HUES48 (cell line): ENCODE results near the gene GPR157.

ENCODE experiments used
- H3K27ac ChIP-seq: one replicate; pipeline ENCODE4 v1.7.0; 2013; ENCODE audit warnings: low read depth, low read length, inconsistent platforms
- H3K27me3 ChIP-seq: 2 replicates; pipeline ENCODE4 v1.6.1; 2013; ENCODE audit warnings: mild to moderate bottlenecking, low read length; ENCODE audit not compliant: control insufficient read depth, insufficient read depth
- H3K36me3 ChIP-seq: 2 replicates; pipeline ENCODE4 v1.6.1; 2013; ENCODE audit warnings: low read length; ENCODE audit not compliant: control insufficient read depth, insufficient read depth
- H3K4me1 ChIP-seq: 2 replicates; pipeline ENCODE4 v1.6.1; 2013; ENCODE audit warnings: mild to moderate bottlenecking, low read length; ENCODE audit not compliant: control insufficient read depth, insufficient read depth
- H3K4me3 ChIP-seq: 2 replicates; pipeline ENCODE4 v1.5.1; 2013; ENCODE audit warnings: mild to moderate bottlenecking, low read depth, low read length
- H3K9ac ChIP-seq: 2 replicates; pipeline ENCODE4 v1.6.1; 2013; ENCODE audit warnings: mild to moderate bottlenecking, low read depth, low read length, moderate library complexity
- H3K9me3 ChIP-seq: 2 replicates; pipeline ENCODE4 v1.6.1; 2013; ENCODE audit warnings: low read length; ENCODE audit not compliant: control insufficient read depth, insufficient read depth

GPR157 gene

GRCh38 chr1:9059891-9060744 is 68.8 kb downstream of the GPR157 start:
- no peak overlapping the region for H3K9ac ChIP-seq
- H3K36me3 ChIP-seq, result no peaks in the 10 kb centered on the region
- H3K9me3 ChIP-seq, result no peaks in the 10 kb centered on the region
- H3K27ac ChIP-seq, result no peak overlapping the region
- H3K4me1 ChIP-seq, result no peaks in the 10 kb centered on the region
- H3K27me3 ChIP-seq, result no peaks in the 10 kb centered on the region
- H3K4me3 ChIP-seq, result no peak overlapping the region

DNA sequence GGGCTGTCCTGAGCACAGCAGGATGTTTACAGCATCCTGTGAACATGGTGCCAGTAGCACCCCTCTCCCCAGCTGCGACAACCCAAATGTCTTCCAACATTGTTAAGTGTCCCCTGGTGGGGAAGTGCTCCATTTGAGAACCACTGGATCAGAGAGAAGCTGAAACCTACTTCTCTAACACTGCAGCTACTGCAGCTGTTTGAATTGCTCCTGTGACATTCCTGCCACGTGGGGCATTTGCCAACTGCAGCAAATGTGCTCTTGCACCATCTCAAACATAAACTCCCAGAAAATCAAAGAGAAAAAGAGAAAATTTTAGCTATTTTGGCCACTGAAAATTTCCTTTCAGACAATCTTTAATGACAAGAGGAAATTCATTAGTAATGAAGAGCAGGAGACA is 70.4 kb downstream of the GPR157 start:
- H3K9ac ChIP-seq, result no peak overlapping the region
- no peaks in the 10 kb centered on the region for H3K27me3 ChIP-seq
- H3K9me3 ChIP-seq, result no peaks in the 10 kb centered on the region
- H3K4me3 ChIP-seq, result no peak overlapping the region
- H3K36me3 ChIP-seq, result no peaks in the 10 kb centered on the region
- H3K4me1 ChIP-seq, result no peaks in the 10 kb centered on the region
- no peak overlapping the region for H3K27ac ChIP-seq

DNA sequence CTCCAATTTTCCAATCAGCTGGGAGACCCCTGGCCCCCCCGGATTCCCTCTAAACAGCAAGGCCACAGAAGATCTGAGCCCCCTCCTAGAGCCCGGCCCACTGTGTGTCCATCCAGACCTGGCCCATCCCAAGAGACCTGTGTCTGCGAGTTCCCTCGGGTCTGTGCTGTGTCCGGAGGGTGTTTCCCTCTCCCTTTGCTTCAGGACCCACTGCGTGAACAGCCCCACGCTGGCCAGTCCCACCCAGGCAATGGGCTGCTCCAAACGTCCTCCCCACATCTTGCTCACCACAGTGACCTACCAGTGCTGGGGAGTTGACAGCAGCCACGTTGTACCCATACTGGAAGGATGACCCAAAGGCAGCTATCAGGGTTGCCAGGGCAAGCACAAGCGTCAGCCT is 71.1 kb downstream of the GPR157 start:
- H3K27me3 ChIP-seq, result no peaks in the 10 kb centered on the region
- no peak overlapping the region for H3K9ac ChIP-seq
- no peaks in the 10 kb centered on the region for H3K36me3 ChIP-seq
- H3K4me1 ChIP-seq, result no peaks in the 10 kb centered on the region
- H3K9me3 ChIP-seq, result no peaks in the 10 kb centered on the region
- no peak overlapping the region for H3K4me3 ChIP-seq
- no peak overlapping the region for H3K27ac ChIP-seq

DNA sequence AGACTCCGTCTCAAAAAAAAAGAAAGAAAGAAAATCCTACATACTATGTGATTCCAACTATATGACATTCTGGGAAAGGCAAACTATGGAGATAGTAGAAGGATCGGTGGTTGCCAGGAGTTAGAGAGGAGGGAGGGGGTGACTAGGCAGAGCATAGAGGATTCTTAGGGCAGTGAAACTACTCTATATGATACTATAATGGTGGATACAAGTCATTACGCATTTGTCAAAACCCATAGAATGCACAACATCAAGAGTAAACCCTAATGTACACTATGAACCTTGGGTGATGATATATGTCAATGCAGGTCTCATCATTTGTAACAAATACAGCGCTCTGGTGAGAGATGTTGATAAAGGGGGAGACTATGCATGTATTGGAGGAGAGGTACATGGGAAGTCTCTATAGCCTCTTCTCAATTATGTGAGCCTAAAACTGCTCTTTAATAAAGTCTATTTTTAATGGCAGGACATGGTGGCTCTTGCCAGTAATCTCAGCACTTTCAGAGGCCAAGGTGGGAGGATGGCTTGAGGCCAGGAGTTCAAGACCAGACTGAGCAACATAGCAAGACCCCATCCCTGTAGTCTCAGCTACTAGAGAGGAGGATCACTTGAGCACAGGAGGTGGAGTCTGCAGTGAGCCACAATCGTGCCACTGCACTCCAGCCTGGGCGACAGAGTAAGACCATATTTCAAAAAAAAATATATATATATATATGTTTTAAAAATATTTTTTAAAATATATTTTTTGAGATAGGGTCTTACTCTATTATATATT is 76.4 kb downstream of the GPR157 start:
- Histone ChIP-seq H3K4me3 (no peak overlapping the region), H3K27me3 (no peaks in the 10 kb centered on the region), H3K9me3 (no peaks in the 10 kb centered on the region), H3K36me3 (no peaks in the 10 kb centered on the region), H3K4me1 (peaks cover 10% of the 10 kb centered on the region), H3K27ac (no peak overlapping the region), H3K9ac (no peak overlapping the region)

DNA sequence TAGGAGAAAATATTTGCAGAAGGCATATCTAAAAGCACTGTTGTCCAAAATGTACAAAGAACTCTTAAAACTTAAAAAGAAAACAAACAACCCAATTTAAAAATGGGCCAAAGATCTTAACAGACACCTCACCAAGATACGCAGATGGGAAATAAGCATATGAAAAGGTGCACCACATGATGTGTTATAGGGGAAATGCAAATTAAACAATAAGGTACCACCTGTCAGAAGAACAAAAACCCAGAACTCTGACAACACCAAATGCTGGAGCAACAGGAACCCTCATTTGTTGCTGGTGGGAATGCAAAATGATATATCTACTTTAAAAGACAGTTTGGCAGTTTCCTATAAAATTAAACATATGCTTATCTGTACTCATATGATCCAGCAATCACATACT is 77.5 kb downstream of the GPR157 start:
- H3K36me3 ChIP-seq, result no peaks in the 10 kb centered on the region
- H3K27ac ChIP-seq, result peak overlapping the region; percentile 4
- 0 out of 2 replicates have a peak overlapping the region, but pooled peaks have one; percentile 10 for H3K4me3 ChIP-seq
- H3K9ac ChIP-seq, result no peak overlapping the region
- H3K9me3 ChIP-seq, result no peaks in the 10 kb centered on the region
- peaks cover 10% of the 10 kb centered on the region for H3K4me1 ChIP-seq
- H3K27me3 ChIP-seq, result no peaks in the 10 kb centered on the region

DNA sequence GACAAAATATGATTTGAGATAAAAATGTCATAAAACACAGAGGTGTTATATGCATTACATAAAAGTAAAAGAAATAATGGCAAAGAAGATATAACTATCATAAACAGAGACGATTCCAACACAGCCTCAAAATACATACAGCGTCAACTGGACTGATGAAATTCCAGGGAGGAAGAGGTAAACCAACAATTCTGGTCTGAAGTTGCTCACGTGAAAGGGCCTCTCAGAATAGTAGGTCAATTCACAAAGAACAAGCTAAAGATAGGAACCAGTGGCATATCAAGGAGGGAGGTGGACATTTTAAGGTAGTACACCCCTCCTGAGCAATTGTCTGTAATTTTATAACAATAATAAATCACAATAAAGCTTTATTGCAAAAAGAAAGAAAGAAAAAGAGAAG is 78.1 kb downstream of the GPR157 start:
- Histone ChIP-seq H3K27me3 (no peaks in the 10 kb centered on the region), H3K36me3 (no peaks in the 10 kb centered on the region), H3K27ac (no peak overlapping the region), H3K9ac (no peak overlapping the region), H3K4me3 (no peak overlapping the region), H3K9me3 (no peaks in the 10 kb centered on the region), H3K4me1 (peaks cover 10% of the 10 kb centered on the region)
